HL-60 (cell line): ENCODE measurements around the gene BCL2.

Source experiments
- CTCF ChIP-seq: IDR thresholded peaks from one replicate; pipeline ENCODE4 v1.5.1; 2011; ENCODE audit warnings: low read length, control low read depth, inconsistent platforms; ENCODE audit not compliant: insufficient read depth
- POLR2AphosphoS5 ChIP-seq: IDR thresholded peaks from 2 replicates; pipeline ENCODE4 v1.6.1; 2012; ENCODE audit warnings: low read depth
- SPI1 ChIP-seq: IDR thresholded peaks from 2 replicates; pipeline ENCODE4 v1.6.1; 2012; ENCODE audit warnings: low read depth, mild to moderate bottlenecking, borderline replicate concordance

- TF ChIP-seq CTCF: no peak
- TF ChIP-seq SPI1: no peak
- no peak for TF ChIP-seq POLR2AphosphoS5
These were observed 94.1 kb downstream of the BCL2 start for GRCh38 chr18:63225434-63225833.
